SW 1271 (cell line): ENCODE data around the gene LRRC23.
"Not testable (repeated sequence)": the region's sequence is repeated elsewhere in the genome, so short reads cannot be mapped to it uniquely, and the experiment has no call there.

Experiments used
- DNase-seq, 2 experiments: peaks; one replicate each; lab custom pipeline; 2025; lab: John Stamatoyannopoulos, UW

LRRC23 gene

GRCh38 chr12:6904280-6905276 is at the start of gene LRRC23:
Gene LRRC23, plus strand, starts transcription at chr12:6904822. Its CDS starts 812 bp downstream, at chr12:6905634.
- peak; percentile 88 to 97 for DNase-seq

GRCh38 chr12:6855322-6855721 is 49.3 kb upstream of the LRRC23 start:
- no peak for DNase-seq

DNA sequence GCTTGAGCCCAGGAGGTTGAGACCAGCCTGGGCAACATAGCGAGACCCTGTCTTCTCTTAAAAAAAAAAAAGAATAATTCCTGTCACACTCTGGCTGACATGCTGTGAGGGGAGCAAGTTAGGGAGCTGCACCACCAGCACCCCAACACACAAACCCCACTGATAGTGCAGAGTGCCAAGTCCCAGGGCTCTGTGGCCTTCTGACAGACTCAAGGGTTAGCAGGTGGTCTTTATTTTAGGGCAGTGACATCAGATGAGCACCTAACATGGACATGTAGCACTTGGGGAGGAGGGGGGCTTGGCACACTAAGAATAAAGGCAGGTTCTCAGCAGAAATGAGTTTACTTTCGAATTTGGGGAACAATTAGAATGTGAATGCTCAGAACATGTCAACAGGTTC is 45.8 kb upstream of the LRRC23 start:
- no peak for DNase-seq

- no peak for DNase-seq
Observed at GRCh38 chr12:6860116-6860515, 44.5 kb upstream of the LRRC23 start.

GRCh38 chr12:6860942-6861341 is 43.7 kb upstream of the LRRC23 start:
- no peak for DNase-seq

- no peak for DNase-seq
Observed at GRCh38 chr12:6861391-6861790, 43.2 kb upstream of the LRRC23 start.

- no peak for DNase-seq
Observed at GRCh38 chr12:6863033-6863432, 41.6 kb upstream of the LRRC23 start.

- no peak for DNase-seq
Observed at GRCh38 chr12:6863586-6864321, 40.9 kb upstream of the LRRC23 start.

GRCh38 chr12:6865307-6865706 is 39.3 kb upstream of the LRRC23 start:
- DNase-seq = not testable (repeated sequence)

DNA sequence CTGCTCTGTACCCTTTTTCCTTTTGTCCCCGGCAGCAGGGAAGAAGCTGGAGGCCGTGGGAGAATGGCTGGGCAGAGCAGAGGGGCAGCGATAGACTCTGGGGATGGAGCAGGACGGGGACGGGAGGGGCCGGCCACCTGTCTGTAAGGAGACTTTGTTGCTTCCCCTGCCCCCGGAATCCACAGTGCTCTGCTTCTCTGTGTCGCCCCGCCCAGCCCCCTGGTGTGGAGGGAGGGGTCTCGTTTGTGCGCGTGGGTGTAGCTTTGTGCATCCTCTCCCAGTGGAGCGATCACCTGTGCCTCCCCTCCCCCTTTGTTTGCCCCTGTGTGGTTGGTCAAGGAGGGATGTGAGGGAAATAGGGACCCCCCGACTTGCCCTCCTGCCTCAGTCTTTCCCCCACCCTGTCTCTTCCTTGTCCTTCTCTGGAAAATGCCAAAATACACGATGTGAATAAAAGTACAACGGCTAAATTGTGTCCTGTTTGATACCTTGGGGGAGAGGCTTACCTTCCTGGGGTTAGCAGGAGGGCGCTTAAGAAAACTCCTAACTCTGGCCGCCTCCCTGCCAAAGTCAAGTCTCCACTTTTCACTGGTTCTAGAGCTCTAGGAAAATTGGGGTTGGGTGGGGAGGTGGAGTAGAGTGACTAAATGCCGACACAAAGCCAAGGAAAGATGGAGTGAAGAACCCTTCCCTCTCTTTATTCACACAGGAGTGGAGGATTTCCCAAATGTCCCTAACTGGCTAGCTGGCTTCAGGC is 38.3 kb upstream of the LRRC23 start:
- DNase-seq = no peak

DNA sequence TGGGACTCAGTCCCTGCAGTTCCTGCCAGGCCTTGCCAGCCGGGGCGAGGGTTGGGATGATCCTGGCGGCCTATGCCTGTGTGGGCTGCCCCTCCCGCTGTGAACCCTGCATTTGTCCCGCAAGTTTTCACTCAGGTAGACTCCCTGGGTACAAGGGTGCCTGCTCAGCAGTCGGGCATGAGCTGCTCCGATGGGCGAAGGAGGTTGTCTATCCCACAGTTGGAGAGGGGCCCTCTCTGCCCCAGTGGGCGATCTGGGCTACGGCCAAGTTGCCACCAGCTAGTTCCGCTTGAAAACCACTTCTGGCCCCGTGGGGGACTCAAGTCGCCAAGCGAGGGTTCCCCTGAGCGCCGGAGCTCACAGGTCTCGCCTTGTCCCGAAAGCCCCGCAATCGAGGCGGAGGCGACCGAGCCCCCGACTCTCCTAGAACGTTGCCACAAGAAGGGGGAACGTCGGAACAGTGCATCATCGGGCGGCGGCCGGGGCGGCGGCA is 37.7 kb upstream of the LRRC23 start:
- DNase-seq = no peak

- DNase-seq = peak in 1 of 2 experiments; percentile 80
Observed at GRCh38 chr12:6867413-6868210, 37.0 kb upstream of the LRRC23 start, which contains the start of gene TPI1. Gene TPI1, plus strand, starts transcription at chr12:6867531. Its CDS starts 36 bp downstream, at chr12:6867567.

GRCh38 chr12:6868211-6869048 is 36.2 kb upstream of the LRRC23 start:
- DNase-seq = peak in 1 of 2 experiments; percentile 33

- DNase-seq = peak; percentile 40 to 78
Observed at GRCh38 chr12:6869049-6870021, 35.3 kb upstream of the LRRC23 start.

DNA sequence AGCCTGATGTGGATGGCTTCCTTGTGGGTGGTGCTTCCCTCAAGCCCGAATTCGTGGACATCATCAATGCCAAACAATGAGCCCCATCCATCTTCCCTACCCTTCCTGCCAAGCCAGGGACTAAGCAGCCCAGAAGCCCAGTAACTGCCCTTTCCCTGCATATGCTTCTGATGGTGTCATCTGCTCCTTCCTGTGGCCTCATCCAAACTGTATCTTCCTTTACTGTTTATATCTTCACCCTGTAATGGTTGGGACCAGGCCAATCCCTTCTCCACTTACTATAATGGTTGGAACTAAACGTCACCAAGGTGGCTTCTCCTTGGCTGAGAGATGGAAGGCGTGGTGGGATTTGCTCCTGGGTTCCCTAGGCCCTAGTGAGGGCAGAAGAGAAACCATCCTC is 34.3 kb upstream of the LRRC23 start:
- DNase-seq = not testable (repeated sequence)

DNA sequence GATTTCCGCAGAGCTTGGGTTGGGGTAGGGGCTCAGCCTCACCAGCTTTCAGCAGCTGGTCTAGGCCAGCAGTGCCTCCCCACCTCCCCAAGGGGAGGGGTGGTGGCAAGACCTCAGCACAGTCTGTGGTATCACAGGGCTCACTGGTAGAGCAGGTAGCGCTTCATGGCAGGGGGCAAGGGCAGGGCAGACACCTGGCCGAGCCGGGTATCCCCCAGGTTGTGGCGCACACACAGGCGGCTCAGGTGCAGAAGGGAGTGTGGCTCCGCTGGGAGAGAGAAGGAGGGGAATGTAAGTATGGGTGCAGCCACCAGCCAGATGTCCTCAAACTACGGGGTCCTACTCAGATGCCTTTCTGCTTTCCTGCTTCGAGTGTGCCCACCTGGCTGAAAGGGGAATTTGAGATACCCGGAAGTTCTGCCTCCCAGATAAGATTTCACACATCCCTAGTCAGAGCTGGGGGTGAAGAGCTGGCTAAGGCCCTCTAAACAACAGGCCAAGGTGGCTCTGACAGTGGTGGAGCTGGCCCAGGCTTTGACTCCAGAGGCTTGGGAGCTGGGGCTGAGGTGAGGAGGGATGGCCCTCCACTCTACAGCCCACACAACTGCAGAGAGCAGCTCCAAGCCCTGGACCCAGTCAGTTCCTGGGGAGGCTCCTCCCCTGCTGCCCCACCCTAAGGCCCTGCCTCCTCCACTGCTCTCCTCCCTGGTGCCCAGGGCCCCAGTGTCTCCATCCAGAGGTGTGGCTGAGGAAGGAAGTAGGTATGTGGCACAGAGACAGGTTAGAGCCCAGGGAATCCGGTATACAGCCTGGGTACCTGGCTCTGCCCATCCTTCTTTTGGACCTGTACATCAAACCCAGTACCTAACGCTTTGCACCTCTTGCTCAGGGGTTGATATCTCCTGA is 33.3 kb upstream of the LRRC23 start:
- peak; percentile 60 to 75 for DNase-seq
